GM19025 (cell line): Measurements from ENCODE around the gene KRTCAP2.
A peak's percentile ranks its signal among the peaks of the same experiment; 100 is the strongest.
"Not testable (repeated sequence)": the region's sequence is repeated elsewhere in the genome, so short reads cannot be mapped to it uniquely, and the experiment has no call there.

ENCODE experiments used
- ATAC-seq: cut with Tn5 transposase; IDR thresholded peaks from one replicate; pipeline ENCODE4 v1.9.1; 2021; ENCODE audit warnings: mild to moderate bottlenecking, low read depth, moderate library complexity; ENCODE audit not compliant: unreplicated experiment

KRTCAP2 gene

GRCh38 chr1:155170806-155171205 lies 2.3 kb downstream of the KRTCAP2 start:
- no peak for ATAC-seq

GRCh38 chr1:155170101-155170785 lies 2.9 kb downstream of the KRTCAP2 start:
- no peak for ATAC-seq

GRCh38 chr1:155169541-155169940 lies 3.6 kb downstream of the KRTCAP2 start:
- no peak for ATAC-seq

DNA sequence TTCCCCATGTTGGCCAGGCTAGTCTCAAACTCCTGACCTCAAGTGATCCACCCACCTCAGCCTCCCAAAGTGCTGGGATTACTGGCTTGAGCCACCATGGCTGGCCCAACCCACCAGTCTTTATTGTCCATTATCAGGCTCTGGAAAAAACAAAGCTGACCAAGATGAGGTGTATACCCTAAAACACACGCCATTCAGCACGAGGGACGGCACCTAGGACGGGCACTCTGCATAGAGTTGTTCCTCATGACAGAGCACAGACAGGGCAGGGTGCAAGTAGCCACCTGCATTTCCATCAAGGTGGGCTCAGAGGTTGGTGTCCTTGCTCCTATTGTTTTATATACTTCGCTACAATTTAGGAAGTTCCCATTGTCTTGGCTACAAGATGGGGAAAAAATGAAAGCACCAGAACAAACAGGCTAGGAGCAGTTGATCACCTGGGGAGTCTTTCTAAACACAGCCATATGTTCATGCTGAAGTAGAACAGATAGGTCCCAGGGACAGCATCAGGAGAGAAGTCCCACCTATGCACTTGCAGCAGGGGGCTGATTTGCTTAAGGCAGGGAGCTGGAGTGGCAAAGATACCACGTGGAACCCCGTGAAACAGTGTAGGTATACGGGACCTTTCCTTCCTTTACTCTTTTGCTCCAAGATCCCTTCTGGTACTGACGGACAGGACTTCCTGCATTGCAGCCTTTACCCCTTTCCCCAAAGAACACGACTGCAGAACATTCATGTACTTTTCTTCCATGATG lies 4.5 kb downstream of the KRTCAP2 start:
- no peak for ATAC-seq

DNA sequence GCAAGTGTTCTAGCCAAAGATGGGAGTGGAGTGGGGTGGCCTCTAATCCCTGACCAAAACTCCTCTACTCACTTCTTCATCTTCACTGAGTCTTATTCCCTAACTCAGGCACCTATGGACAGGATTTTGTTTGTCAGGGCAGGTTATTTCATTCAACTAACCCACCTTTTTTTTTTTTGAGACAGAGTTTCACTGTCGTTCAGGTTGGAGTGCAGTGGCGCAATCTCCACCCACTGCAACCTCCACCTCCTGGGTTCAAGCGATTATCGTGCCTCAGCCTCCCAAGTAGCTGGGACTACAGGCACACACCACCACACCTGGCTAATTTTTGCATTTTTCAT lies 5.0 kb downstream of the KRTCAP2 start:
- not testable (repeated sequence) for ATAC-seq

- ATAC-seq: peak; percentile 59
Observed at GRCh38 chr1:155167166-155168104, 5.7 kb downstream of the KRTCAP2 start.

DNA sequence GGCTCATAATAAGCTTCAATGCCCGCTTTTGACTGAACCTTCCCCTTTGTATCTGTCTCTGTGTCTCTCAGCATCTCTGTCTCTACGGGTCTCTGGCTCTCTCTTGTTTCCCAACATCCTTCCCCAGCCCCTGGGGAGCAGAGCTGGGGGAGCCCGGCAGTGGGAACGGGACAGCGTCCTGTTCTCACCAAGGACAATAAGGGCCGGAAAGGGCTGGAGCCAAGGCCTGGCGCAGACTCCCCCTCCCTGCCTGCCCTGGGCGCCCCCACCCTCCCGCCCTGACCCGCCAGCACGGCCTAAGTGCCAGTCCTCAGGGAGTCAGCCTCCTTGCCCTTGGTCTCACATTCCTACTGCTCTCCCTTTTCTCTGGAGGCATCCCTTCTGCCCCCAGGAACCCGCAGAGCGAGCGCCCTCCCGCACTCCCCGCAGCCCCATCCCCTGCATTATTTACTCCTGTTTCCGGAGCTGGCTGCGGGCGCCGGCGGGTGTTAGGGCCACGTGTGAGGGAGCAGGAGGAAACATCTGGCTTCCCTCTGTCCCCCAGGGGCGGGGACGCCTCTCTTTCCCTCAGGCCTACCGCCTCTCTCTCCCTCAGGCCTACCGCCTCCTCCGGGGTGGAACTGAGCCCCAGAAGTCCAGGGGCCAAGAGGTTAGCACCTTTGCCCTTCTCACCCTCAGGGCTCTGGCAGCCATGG lies 6.5 kb downstream of the KRTCAP2 start:
- no peak for ATAC-seq

- ATAC-seq: no peak
Observed at GRCh38 chr1:155166051-155166470, 7.0 kb downstream of the KRTCAP2 start.

DNA sequence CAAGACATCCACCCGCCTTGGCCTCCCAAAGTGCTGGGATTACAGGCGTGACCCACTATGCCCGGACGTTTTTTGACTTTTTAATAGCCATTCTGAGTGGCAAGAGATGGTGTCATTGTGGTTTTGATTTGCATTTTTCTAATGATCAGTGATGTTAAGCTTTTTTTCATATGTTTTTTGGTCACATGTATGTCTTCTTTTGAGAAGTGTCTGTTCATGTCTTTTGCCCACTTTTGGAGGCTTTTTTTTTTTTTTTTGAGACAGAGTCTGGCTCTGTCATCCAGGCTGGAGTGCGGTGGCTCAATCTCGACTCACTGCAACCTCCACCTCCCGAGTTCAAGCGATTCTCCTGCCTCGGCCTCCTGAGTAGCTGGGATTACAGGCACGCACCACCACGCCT lies 8.5 kb downstream of the KRTCAP2 start:
- ATAC-seq: not testable (repeated sequence)

DNA sequence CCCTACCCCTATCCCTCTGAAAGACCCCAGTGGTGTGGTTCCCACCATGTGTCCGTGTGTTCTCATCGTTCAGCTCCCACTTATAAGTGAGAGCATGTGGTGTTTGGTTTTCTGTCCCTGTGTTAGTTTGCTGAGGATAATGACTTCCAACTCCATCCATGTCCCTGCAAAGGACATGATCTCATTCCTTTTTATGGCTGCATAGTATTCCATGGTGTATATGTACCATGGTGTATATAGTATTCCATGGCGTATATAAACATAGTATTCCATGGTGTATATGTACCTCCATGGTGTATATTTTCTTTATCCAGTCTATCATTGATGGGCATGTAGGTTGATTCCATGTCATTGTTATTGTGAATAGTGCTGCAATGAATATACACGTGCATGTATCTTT lies 9.3 kb downstream of the KRTCAP2 start:
- not testable (repeated sequence) for ATAC-seq

DNA sequence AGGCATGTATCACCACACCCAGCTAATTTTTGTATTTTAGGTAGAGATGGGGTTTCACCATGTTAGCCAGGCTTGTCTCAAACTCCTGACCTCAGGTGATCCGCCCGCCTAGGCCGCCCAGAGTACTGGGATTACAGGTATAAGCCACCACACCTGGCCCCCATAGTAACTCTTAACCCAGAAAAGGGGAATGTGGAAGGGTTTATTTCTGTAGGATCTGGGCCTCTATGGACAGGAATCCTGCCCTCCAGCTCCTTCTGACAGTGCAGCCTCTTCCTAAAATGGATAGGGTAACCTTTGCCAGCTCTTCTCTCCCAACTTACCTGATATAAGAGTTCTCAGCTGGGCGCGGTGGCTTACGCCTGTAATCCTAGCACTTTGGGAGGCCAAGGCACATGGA lies 10.5 kb downstream of the KRTCAP2 start:
- not testable (repeated sequence) for ATAC-seq

GRCh38 chr1:155160128-155160527 lies 13.0 kb downstream of the KRTCAP2 start:
- ATAC-seq: no peak

GRCh38 chr1:155158991-155159390 lies 14.1 kb downstream of the KRTCAP2 start:
- ATAC-seq: no peak

GRCh38 chr1:155155996-155156643 lies 17.0 kb downstream of the KRTCAP2 start:
- not testable (repeated sequence) for ATAC-seq

DNA sequence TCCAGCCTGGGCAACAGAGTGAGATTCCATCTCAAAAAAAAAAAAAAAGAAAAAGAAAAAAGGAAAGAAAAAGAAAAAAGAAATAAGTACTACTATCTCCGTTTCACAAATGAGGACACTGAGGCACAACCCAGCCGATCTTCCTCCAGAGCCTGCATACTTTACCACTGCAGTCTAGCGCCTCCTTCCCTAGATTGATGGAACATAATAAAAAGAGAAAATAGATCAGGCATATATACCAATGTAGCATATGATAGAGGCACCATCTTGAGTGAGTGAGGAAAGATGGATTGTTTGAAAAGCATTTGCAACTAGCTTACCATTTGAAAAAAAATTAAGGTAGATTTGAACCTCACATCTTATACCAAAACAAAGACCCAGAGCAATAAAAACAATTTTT lies 27.6 kb downstream of the KRTCAP2 start:
- no peak for ATAC-seq

DNA sequence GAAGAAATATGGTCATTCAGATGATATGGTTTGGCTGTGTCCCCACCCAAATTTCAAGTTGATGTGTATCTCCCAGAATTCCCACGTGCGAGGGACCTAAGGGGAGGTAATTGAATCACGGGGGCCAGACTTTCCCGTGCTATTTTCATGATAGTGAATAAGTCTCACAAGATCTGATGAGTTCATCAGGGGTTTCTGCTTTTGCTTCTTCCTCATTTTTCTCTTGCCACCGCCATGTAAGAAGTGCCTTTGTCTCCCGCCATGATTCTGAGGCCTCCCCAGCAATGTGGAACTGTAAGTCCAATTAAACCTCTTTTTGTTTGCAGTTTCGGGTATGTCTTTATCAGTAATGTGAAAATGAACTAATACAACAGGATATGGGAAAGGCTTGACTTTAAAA lies 31.4 kb downstream of the KRTCAP2 start:
- ATAC-seq: no peak

GRCh38 chr1:155140630-155140953 lies 32.5 kb downstream of the KRTCAP2 start:
- ATAC-seq: no peak

DNA sequence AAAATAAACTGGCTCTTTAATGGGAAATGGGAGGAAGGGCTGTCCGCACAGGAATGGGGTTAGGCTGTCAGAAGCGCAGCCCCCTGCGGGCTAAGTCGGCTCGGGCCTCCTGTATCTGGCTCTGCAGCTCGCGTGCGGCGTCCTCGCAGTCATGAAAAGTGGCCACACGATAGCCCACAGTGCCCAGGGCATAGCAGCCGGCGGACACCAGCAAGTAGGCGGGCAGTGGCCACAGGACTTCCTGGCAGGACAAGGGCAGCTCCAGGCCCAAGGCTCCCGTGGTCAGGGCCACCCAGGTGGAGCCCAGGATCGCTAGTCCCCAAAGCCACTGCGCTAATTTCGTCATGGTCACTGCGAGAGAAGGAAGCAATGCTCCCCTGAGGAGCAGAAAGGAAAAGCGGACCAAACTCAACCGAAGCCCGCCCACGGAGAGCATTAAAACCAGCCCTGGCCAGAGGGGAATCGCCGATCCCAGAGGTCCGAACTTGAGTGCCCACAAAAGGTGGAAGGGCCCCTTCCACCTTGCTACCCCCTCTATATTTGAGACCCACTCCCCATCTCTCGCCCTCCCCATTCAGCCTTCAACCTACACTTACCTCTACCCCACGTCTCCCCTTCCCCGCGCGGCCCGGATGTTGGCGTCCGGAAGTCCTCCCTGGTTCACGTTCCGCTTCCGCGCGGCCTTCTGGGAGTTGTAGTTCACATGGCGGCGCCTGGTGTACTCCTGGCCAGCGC lies 33.0 kb downstream of the KRTCAP2 start, which contains the start of gene DPM3:
TSS of gene DPM3 (minus strand) at position 637 of the 735 bp plus-strand sequence. CDS start at position 346, 291 bp downstream.
- peak; percentile 56 for ATAC-seq
